ENCODE measurements around the gene FAM3B. TPM values are rescaled to one million over a fixed set of nuclear protein-coding genes. Genes with fewer than 3 reads are reported as not detected.

The FAM3B gene
- total and polyA plus RNA-seq, 9 of the 15 experiments (the other 6 are each of a cell fraction or from before 2014, with no cell fraction given) = 0.04 to 0.18 (median 0.12) TPM; not detected in 5

GRCh38 chr21:41342035-41342434 is 25.4 kb downstream of the FAM3B start:
- 0% methylated on average over 4 of the region's 4 CpGs for WGBS (ENCODE audit: insufficient coverage, low coverage, missing lambda C conversion rate)
- no peak for TF ChIP-seq KDM5B (IDR thresholded peaks at IDR 0.05; ENCODE audit: insufficient replicate concordance, low read depth, low read length)
- no peak for TF ChIP-seq IRF9 (tag; IDR thresholded peaks at IDR 0.05)
- TF ChIP-seq GTF2A2 (tag; IDR thresholded peaks at IDR 0.05) = no peak
- TF ChIP-seq NR2C1 (IDR thresholded peaks at IDR 0.05) = no peak
- TF ChIP-seq NR2C1 (tag; IDR thresholded peaks at IDR 0.05) = no peak
- TF ChIP-seq MYNN (IDR thresholded peaks at IDR 0.05) = no peak
- TF ChIP-seq MYNN (CRISPR knock-in tag; IDR thresholded peaks at IDR 0.05) = no peak
- no peak for TF ChIP-seq CBX2 (IDR thresholded peaks at IDR 0.05; ENCODE audit: insufficient read depth, low read length, poor library complexity, severe bottlenecking)
- TF ChIP-seq MLLT1 (IDR thresholded peaks at IDR 0.05) = no peak
- no peak for TF ChIP-seq SMAD4 (CRISPR knock-in tag; conservative IDR thresholded peaks at IDR 0.05)
- BruUV-seq (replicated peaks) = no TSS peak
- DNase-seq (ENCODE audit: extremely low read depth in 1 of 4, low spot score in 3 of 4) = no peak
- POLR2A ChIA-PET = no interaction called here
- H4K20me1 ChIP-seq (replicated peaks; ENCODE audit: control insufficient read depth, insufficient read depth, low read length) = no peaks in the 10 kb centered on the region
- CTCF ChIA-PET (ENCODE audit: low intra/inter-chr PET ratio) = no interaction called here
- H3K27ac ChIP-seq (ENCODE audit: extremely low read depth, low read depth, low read length) = no peak overlapping the region
- H3K4me1 ChIP-seq (replicated peaks in 1 of 2; ENCODE audit: control insufficient read depth in 2 of 2, insufficient read depth in 2 of 2, low read length in 2 of 2) = no peaks in the 10 kb centered on the region
- no peaks in the 10 kb centered on the region for H3K27me3 ChIP-seq (ENCODE audit: control insufficient read depth in 2 of 2, insufficient read depth in 2 of 2, low read length in 2 of 2)
- ATAC-seq = no peak
- in situ Hi-C loops (cut with MboI) = no loop called here
- intact Hi-C loops (cut with micrococcal nuclease) = no loop called here
- no peaks in the 10 kb centered on the region for H3K9me3 ChIP-seq (replicated peaks; ENCODE audit: control insufficient read depth, insufficient read depth, low read depth, low read length)
- H2AFZ ChIP-seq (ENCODE audit: low read depth, low read length) = no peak overlapping the region
- H3K9me1 ChIP-seq (ENCODE audit: control insufficient read depth, insufficient read depth, low read length) = no peaks in the 10 kb centered on the region
- H3K36me3 ChIP-seq (ENCODE audit: control insufficient read depth, insufficient read depth, low read length) = no peaks in the 10 kb centered on the region
- no peak for FAIRE-seq
- no peaks in the 10 kb centered on the region for H3K79me2 ChIP-seq (ENCODE audit: control insufficient read depth, insufficient read depth, low read length)
- no peak overlapping the region for H3K9ac ChIP-seq (ENCODE audit: insufficient read depth in 1 of 2, low read depth in 2 of 2, low read length in 2 of 2)
- H3K4me2 ChIP-seq (ENCODE audit: insufficient read depth, low read length) = no peak overlapping the region
- no peak overlapping the region for H3K4me3 ChIP-seq
